Progenitor cell of endocrine pancreas (in vitro differentiated cells): Measurements from ENCODE around the gene LAMB4. TPM values are rescaled to one million over a fixed set of nuclear protein-coding genes. Genes with fewer than 3 reads are reported as not detected.
A peak's percentile ranks its signal among the peaks of the same experiment; 100 is the strongest.

Source experiments
- DNase-seq: peaks from one replicate; pipeline ENCODE4 v3.0.0; 2021; ENCODE audit warnings: low spot score; ENCODE audit not compliant: unreplicated experiment
- H3K27ac Mint-ChIP-seq: 2 replicates; pipeline ENCODE4 v1.8.0; 2021; ENCODE audit warnings: mild to moderate bottlenecking, moderate library complexity, mixed read lengths
- H3K27me3 Mint-ChIP-seq: 2 replicates; pipeline ENCODE4 v1.8.0; 2021; ENCODE audit warnings: mixed read lengths
- H3K36me3 Mint-ChIP-seq: 2 replicates; pipeline ENCODE4 v1.8.0; 2022; ENCODE audit warnings: mixed read lengths; ENCODE audit not compliant: insufficient read depth
- H3K4me1 Mint-ChIP-seq: 2 replicates; pipeline ENCODE4 v1.8.0; 2021; ENCODE audit warnings: low read depth, mixed read lengths
- H3K4me3 Mint-ChIP-seq: 2 replicates; pipeline ENCODE4 v1.8.0; 2021; ENCODE audit warnings: low read depth, mild to moderate bottlenecking, moderate library complexity, mixed read lengths
- H3K9me3 Mint-ChIP-seq: 2 replicates; pipeline ENCODE4 v1.8.0; 2021; ENCODE audit warnings: low read depth, mixed read lengths
- total RNA-seq: library from RNA; stranded (reverse); gene quantifications from 2 replicates; pipeline ENCODE4 v1.2.1, GENCODE V29; 2021
- TF ChIP-seq, protein P1 (sequence below): fragments of 200-600 bp; sonication (generic); IDR thresholded peaks from one replicate; pipeline ENCODE4 v1.5.0; 2021; ENCODE audit warnings: antibody characterized with exemption, mild to moderate bottlenecking; ENCODE audit not compliant: unreplicated experiment

Gene LAMB4
- total RNA-seq, 1 donor from 2014 or later = 0.12 TPM

DNA sequence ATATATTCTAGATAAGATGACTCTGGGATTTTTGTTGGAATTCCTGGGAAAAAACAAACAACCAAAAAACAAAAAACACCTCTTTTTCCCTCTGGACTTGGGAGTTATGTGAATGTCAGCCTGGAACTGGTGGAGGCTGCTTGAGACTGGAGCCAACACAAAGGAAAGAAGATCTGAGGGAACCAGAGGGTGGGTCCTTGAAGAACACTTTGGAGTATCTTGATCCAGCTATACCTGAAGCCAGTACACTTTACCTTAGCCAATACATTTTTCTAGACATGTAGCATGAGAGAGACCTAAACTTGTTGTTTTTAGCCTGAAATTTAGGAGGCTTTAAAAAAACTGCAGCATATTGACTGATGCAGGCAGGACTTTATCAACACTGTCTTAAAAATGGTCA, 121.3 kb downstream of the LAMB4 start:
- Mint-ChIP-seq H3K27ac (no peak overlapping the region), H3K9me3 (no peaks in the 10 kb centered on the region), H3K4me1 (peaks cover 45% of the 10 kb centered on the region), H3K36me3 (no peaks in the 10 kb centered on the region), H3K27me3 (no peaks in the 10 kb centered on the region), H3K4me3 (no peak overlapping the region)
- no peak for DNase-seq
- TF ChIP-seq, protein P1, sequence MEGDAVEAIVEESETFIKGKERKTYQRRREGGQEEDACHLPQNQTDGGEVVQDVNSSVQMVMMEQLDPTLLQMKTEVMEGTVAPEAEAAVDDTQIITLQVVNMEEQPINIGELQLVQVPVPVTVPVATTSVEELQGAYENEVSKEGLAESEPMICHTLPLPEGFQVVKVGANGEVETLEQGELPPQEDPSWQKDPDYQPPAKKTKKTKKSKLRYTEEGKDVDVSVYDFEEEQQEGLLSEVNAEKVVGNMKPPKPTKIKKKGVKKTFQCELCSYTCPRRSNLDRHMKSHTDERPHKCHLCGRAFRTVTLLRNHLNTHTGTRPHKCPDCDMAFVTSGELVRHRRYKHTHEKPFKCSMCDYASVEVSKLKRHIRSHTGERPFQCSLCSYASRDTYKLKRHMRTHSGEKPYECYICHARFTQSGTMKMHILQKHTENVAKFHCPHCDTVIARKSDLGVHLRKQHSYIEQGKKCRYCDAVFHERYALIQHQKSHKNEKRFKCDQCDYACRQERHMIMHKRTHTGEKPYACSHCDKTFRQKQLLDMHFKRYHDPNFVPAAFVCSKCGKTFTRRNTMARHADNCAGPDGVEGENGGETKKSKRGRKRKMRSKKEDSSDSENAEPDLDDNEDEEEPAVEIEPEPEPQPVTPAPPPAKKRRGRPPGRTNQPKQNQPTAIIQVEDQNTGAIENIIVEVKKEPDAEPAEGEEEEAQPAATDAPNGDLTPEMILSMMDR = no peak

- Mint-ChIP-seq H3K4me3 (no peak overlapping the region), H3K4me1 (peaks cover 47% of the 10 kb centered on the region), H3K27me3 (no peaks in the 10 kb centered on the region), H3K36me3 (no peaks in the 10 kb centered on the region), H3K27ac (no peak overlapping the region), H3K9me3 (no peaks in the 10 kb centered on the region)
- DNase-seq = no peak
- TF ChIP-seq, protein P1 = no peak
Measured at GRCh38 chr7:108008240-108008639, 121.9 kb downstream of the LAMB4 start.

- TF ChIP-seq, protein P1 = no peak
- Mint-ChIP-seq H3K36me3 (no peaks in the 10 kb centered on the region), H3K27me3 (no peaks in the 10 kb centered on the region), H3K9me3 (no peaks in the 10 kb centered on the region), H3K4me1 (peaks cover 45% of the 10 kb centered on the region), H3K27ac (no peak overlapping the region), H3K4me3 (no peak overlapping the region)
- no peak for DNase-seq
Measured at GRCh38 chr7:108007762-108008161, 122.4 kb downstream of the LAMB4 start.

DNA sequence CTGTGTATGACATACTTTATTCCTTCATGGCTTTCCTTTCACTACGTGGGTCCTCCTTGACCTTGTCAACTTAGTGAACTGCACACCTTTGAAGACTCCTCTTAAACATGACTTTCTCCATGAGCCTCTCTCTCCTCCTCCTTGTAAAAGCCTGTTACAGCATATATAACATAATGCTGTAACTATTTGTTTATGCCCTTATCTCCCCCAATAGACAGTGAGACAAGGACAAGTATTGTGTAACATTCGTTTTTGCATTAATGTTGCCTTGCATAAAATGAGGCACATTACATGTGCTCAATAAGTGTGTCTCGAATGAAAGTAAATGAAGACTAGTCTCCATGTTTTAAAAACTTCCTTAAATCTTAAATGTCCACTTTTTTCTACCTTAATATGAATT, 122.9 kb downstream of the LAMB4 start:
- H3K4me3 Mint-ChIP-seq = no peak overlapping the region
- TF ChIP-seq, protein P1 = no peak

GRCh38 chr7:108004220-108005142, 125.7 kb downstream of the LAMB4 start:
- no peaks in the 10 kb centered on the region for H3K27me3 Mint-ChIP-seq
- H3K4me1 Mint-ChIP-seq = peaks cover 40% of the 10 kb centered on the region
- H3K27ac Mint-ChIP-seq = peak overlapping the region; percentile 90

More for the DNA sequence above, 122.9 kb downstream of the LAMB4 start:
- Mint-ChIP-seq H3K27me3 (no peaks in the 10 kb centered on the region), H3K4me1 (peaks cover 40% of the 10 kb centered on the region), H3K27ac (no peak overlapping the region), H3K9me3 (no peaks in the 10 kb centered on the region), H3K36me3 (no peaks in the 10 kb centered on the region)
- DNase-seq = no peak

More at GRCh38 chr7:108004220-108005142, 125.7 kb downstream of the LAMB4 start:
- Mint-ChIP-seq H3K9me3 (no peaks in the 10 kb centered on the region), H3K36me3 (peaks cover 2% of the 10 kb centered on the region), H3K4me3 (peak overlapping the region; percentile 90)
- TF ChIP-seq, protein P1 = no peak
- DNase-seq = peak; percentile 24
